IPS-NIHi7 (cell line): Measurements from ENCODE around the gene CCN6.

ENCODE experiments used
- DNase-seq: peaks from one replicate; pipeline ENCODE4 v3.0.0; 2012; ENCODE audit warnings: mixed read lengths; ENCODE audit errors: extremely low spot score

CCN6 gene

DNA sequence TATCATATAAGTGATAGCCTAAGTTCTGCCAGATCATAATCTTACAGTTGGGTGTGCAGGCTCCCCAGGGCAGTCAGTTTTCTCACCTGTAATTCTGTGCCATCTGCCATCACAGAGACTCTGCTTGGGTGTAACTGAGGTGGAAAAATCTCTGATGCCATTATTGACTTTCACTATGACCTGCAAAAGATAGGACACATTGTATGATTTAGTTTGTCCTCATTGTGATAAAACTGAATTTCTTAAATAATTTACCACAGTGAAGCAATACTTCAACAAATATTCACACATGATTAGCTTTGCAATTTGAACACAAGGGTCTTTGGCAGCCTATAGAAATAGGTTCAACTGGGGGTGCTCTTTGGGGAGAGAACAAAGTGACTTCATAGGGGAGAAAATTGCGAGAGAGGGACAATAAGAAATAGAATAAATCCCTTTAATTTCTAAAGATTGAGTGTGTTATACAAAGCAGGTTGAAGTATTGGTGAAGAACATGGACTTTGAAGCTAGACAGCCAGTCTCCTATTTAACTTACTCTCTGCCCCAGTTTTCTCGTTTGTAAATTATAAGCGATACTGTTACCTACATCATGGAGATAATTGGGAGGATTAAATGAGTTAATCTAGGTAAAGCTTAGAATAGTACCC is 60.8 kb downstream of the CCN6 start:
- DNase-seq, result no peak

DNA sequence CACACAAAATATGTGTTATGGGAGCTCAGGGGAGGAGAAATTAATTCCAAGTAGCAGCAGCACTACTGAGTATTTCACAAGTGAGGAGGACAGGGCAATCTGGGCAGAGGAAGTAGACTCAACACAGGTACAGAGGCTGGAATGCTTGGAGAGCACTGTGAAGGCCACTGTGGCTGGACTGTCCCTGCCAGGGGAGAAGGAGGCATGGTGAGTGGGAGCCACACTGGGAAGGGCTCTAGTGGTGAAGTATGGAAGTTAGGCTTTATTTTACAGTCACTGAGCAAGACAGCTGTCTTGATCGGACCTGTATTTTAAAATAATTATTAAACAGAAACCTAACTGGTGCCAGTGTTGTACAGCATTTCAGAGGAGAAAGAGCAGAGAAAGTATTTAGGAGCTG is 62.3 kb downstream of the CCN6 start:
- DNase-seq, result peak; percentile 20

DNA sequence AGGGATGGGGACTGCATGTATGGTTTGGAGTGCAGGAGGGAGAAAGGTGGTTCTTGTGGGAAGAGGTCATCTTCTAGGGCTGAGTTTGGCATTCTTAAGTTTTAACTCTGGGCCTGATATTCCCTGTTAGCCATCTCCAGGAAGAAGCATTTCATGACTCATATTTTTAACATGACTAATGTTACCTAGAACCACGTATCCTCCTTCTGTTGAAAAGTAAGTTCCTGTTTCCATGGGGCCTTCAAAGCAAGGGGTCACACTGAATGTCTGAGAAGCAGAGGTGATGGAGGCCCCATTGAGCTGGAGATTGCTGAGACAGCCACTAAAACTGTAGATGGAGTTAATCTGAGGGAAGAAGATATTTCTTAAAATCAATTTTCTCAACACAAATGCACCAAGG is 63.6 kb downstream of the CCN6 start:
- DNase-seq, result no peak

DNA sequence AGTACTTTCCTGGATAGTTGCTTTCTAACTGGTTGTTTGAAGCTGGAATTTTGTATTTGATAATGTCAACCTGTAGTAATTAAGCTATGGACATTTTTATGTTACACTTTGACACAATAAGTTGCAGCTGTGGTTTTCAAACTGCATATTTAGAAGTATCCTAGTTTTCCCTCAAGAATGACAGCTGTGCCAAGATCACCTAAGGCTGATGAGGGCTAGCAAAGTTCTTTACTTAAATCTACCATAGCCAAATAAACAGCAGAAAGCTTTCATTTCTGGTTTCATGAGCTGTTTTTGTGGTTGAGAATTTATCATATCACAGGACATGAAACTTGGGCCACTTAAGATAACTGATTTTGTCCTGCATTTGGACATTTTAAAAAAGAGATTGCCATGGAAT is 64.1 kb downstream of the CCN6 start:
- DNase-seq, result no peak
